ENCODE results near the gene RAPH1.

DNA sequence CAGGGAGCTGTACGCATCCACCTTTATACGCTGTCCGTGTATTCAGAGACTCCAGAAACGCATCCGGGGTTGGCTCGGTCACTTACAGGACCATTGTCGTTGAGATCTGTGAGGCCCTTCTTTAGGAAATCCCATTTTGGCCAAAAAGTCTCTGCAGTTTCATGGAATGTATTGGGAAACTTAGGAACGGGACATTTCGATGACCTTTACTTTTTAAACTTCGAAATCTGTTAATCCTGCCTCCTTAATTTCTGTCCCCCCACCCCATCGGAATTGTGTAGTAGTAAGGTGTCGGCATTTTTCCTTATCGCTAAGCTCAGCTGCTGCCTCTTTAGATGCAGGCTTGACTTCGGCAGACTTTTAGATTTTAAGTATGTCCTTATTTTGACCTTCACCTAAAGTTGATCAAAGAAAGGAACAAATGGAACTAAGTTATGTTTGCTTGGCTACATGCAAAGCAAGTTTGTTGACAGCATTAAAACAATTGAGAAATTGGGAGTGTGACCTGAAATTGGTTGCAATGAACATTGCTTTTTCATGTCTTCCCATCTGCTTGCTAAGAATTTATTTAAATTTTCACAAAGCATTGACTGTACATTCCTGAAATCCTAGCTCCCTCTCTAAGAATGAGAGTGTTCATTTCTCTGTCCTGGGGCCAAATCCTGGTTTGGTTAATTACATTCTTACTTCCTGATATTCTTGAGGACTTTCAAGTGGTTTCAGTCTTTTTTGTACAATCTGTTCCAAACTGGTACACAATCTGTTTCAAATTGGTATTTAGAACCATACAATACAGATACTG is 884 bp upstream of the RAPH1 start:
- TF ChIP-seq CTCF (optimal IDR thresholded peaks at IDR 0.05 in 1 of 3, IDR thresholded peaks at IDR 0.05 in 1 of 3, conservative IDR thresholded peaks at IDR 0.05 in 1 of 3; ENCODE audit: extremely low read depth in 1 of 3, insufficient read depth in 2 of 3, low read length in 3 of 3) (no peak), EZH2 (IDR thresholded peaks at IDR 0.05; ENCODE audit: low read length) (no peak)
